HCT116 (cell line): ENCODE results near the gene CAMKMT. TPM values are rescaled to one million over a fixed set of nuclear protein-coding genes. Genes with fewer than 3 reads are reported as not detected.

ENCODE experiments used
- ATAC-seq: fragments of 200-7000 bp; cut with Tn5 transposase; 2 replicates; pipeline ENCODE4 v1.9.1; 2020; ENCODE audit warnings: mild to moderate bottlenecking, moderate library complexity
- BruUV-seq: library from RNA; stranded (reverse); fragments of 400-500 nt; replicated peaks from 2 replicates; lab custom pipeline; 2021; lab: Mats Ljungman, UMichigan
- CTCF ChIA-PET: fragments of 300-600 bp; sonication (Branson Sonifier 250); formaldehyde crosslinking; loops from one replicate; lab custom pipeline; 2021; ENCODE audit warnings: antibody characterized with exemption; lab: Charles Lee
- POLR2A ChIA-PET: fragments of 300-600, 350-600 bp; sonication (Branson Sonifier 250); formaldehyde crosslinking; loops from one replicate; lab custom pipeline; 2021; ENCODE audit warnings: antibody characterized with exemption; lab: Charles Lee
- RAD21 ChIA-PET, 2 experiments: fragments of 300-600 bp; sonication (Branson Sonifier 250); formaldehyde crosslinking; loops; one replicate each; lab custom pipeline; 2023; ENCODE audit warnings: low total read pairs in 2 of 2; ENCODE audit not compliant: uncharacterized antibody in 2 of 2, unreplicated experiment in 2 of 2, low non-redundant PET in 1 of 2; lab: Charles Lee
- DNase-seq: peaks from one replicate; pipeline ENCODE4 v3.0.0-alpha.2; 2010; ENCODE audit warnings: low read depth, low spot score
- H2AFZ ChIP-seq: fragments of 200-600 bp; shearing (Covaris generic), sonication (generic); 2 replicates; pipeline ENCODE4 v1.6.1; 2017; ENCODE audit warnings: low read depth, mixed run types, mixed read lengths, antibody characterized with exemption, low read length; ENCODE audit not compliant: poor library complexity, severe bottlenecking
- H3K27ac ChIP-seq: 2 replicates; pipeline ENCODE4 v1.5.1; 2012; ENCODE audit warnings: low read depth, low read length
- H3K27me3 ChIP-seq: fragments of 200-600 bp; sonication (generic); 2 replicates; pipeline ENCODE4 v1.6.1; 2016; ENCODE audit warnings: mixed run types, low read length, mixed read lengths; ENCODE audit not compliant: insufficient read depth
- H3K36me3 ChIP-seq, 2 experiments: fragments of 200-500 bp in 1 of 2; fragments of 200-600 bp in 1 of 2; sonication (Bioruptor generic) in 1 of 2; sonication (generic) in 1 of 2; 2 replicates each; pipeline versions ENCODE4 v1.5.1 to v1.6.1; 2014 to 2016; ENCODE audit warnings: low read length in 2 of 2, inconsistent platforms in 1 of 2, mixed read lengths in 1 of 2, mixed run types in 1 of 2; ENCODE audit not compliant: insufficient read depth in 2 of 2, control insufficient read depth in 1 of 2
- H3K4me1 ChIP-seq, 2 experiments: fragments of 200-600 bp in 1 of 2; sonication (generic) in 1 of 2; 2 replicates each; pipeline versions ENCODE4 v1.5.1 to v1.6.1; 2012 to 2017; ENCODE audit warnings: low read length in 2 of 2, inconsistent platforms in 1 of 2, mild to moderate bottlenecking in 1 of 2, mixed read lengths in 1 of 2, mixed run types in 1 of 2, moderate library complexity in 1 of 2; ENCODE audit not compliant: insufficient read depth in 2 of 2, control insufficient read depth in 1 of 2
- H3K4me2 ChIP-seq: fragments of 200-600 bp; sonication (generic); 2 replicates; pipeline ENCODE4 v1.6.1; 2017; ENCODE audit warnings: mixed run types, low read length, mixed read lengths
- H3K4me3 ChIP-seq, 2 experiments: fragments of 200-600 bp in 1 of 2; sonication (generic) in 1 of 2; replicated peaks in 1 of 2; 2 replicates each; pipeline ENCODE4 v1.5.1; 2011 to 2016; ENCODE audit warnings: low read length in 2 of 2, control low read depth in 1 of 2, low read depth in 1 of 2, mild to moderate bottlenecking in 1 of 2, mixed read lengths in 1 of 2, mixed run types in 1 of 2
- H3K79me2 ChIP-seq: fragments of 200-600 bp; sonication (generic); 2 replicates; pipeline ENCODE4 v1.6.1; 2017; ENCODE audit warnings: mild to moderate bottlenecking, mixed run types, low read length, moderate library complexity, mixed read lengths; ENCODE audit not compliant: insufficient read depth
- H3K9ac ChIP-seq: fragments of 200-600 bp; sonication (generic); 2 replicates; pipeline ENCODE4 v1.6.1; 2016; ENCODE audit warnings: low read length, mixed read lengths
- H3K9me2 ChIP-seq: fragments of 200-600 bp; sonication (generic), shearing (Covaris generic); 2 replicates; pipeline ENCODE4 v1.6.1; 2017; ENCODE audit warnings: mixed run types, mild to moderate bottlenecking, moderate library complexity; ENCODE audit not compliant: insufficient read depth
- H3K9me3 ChIP-seq, 2 experiments: fragments of 200-500 bp in 1 of 2; fragments of 200-600 bp in 1 of 2; sonication (Bioruptor generic) in 1 of 2; sonication (generic) in 1 of 2; 2 replicates each; pipeline ENCODE4 v1.6.1; 2014 to 2017; ENCODE audit warnings: low read length in 2 of 2, mixed read lengths in 2 of 2, inconsistent platforms in 1 of 2, low read depth in 1 of 2, mild to moderate bottlenecking in 1 of 2, mixed run types in 1 of 2, moderate library complexity in 1 of 2; ENCODE audit not compliant: control insufficient read depth in 1 of 2, insufficient read depth in 1 of 2
- H4K20me1 ChIP-seq: fragments of 200-600 bp; sonication (generic), shearing (Covaris generic); 2 replicates; pipeline ENCODE4 v1.6.1; 2017; ENCODE audit warnings: mixed run types, mild to moderate bottlenecking, moderate library complexity; ENCODE audit not compliant: insufficient read depth
- CTCF ChIP-seq, 3 experiments: fragments of 200-600 bp in 1 of 3; sonication (generic) in 1 of 3; IDR thresholded peaks in 2 of 3; conservative IDR thresholded peaks in 1 of 3; 2 replicates each; pipeline ENCODE4 v1.5.1; 2012 to 2017; ENCODE audit warnings: low read depth in 2 of 3, low read length in 2 of 3, antibody characterized with exemption in 1 of 3, borderline replicate concordance in 1 of 3, control low read depth in 1 of 3, mild to moderate bottlenecking in 1 of 3, mixed read lengths in 1 of 3, mixed run types in 1 of 3, moderate library complexity in 1 of 3; ENCODE audit not compliant: insufficient read depth in 1 of 3
- EGR1 ChIP-seq: IDR thresholded peaks from 2 replicates; pipeline ENCODE4 v1.6.1; 2012; ENCODE audit warnings: low read depth
- ELF1 ChIP-seq: IDR thresholded peaks from 2 replicates; pipeline ENCODE4 v1.6.1; 2012; ENCODE audit warnings: low read depth, borderline replicate concordance
- JUND ChIP-seq: IDR thresholded peaks from 2 replicates; pipeline ENCODE4 v1.6.1; 2012
- POLR2A ChIP-seq: IDR thresholded peaks from 2 replicates; pipeline ENCODE4 v1.7.0; 2011; ENCODE audit warnings: borderline replicate concordance; ENCODE audit not compliant: insufficient read depth, insufficient read length; ENCODE audit errors: extremely low read depth
- POLR2AphosphoS5 ChIP-seq: IDR thresholded peaks from 2 replicates; pipeline ENCODE4 v1.6.1; 2011; ENCODE audit warnings: mild to moderate bottlenecking, low read depth, low read length, moderate library complexity
- SIN3A ChIP-seq: IDR thresholded peaks from 2 replicates; pipeline ENCODE4 v1.6.1; 2012; ENCODE audit warnings: low read depth
- ZBTB33 ChIP-seq: IDR thresholded peaks from 2 replicates; pipeline ENCODE4 v1.6.1; 2011; ENCODE audit warnings: mild to moderate bottlenecking, low read length, moderate library complexity; ENCODE audit not compliant: insufficient replicate concordance; ENCODE audit errors: extremely low read depth
- ZNF274 ChIP-seq: fragments of 200-500 bp; sonication (Bioruptor generic); IDR thresholded peaks from 2 replicates; pipeline ENCODE4 v1.6.1; 2014; ENCODE audit warnings: mild to moderate bottlenecking, low read depth, low read length, inconsistent platforms
- intact Hi-C: fragments of 100-400 bp; cut with micrococcal nuclease; formaldehyde crosslinking; loops from 2 replicates; pipeline ENCODE4 v1.10.0; 2022
- total RNA-seq: library from RNA; stranded (reverse); gene quantifications from one replicate; pipeline ENCODE4 v1.2.1, GENCODE V29; 2021; ENCODE audit not compliant: unreplicated experiment
- TF ChIP-seq, protein P1 (sequence below): IDR thresholded peaks from 2 replicates; pipeline ENCODE4 v1.6.1; 2012; ENCODE audit warnings: low read depth
- TF ChIP-seq, protein P2 (sequence below): IDR thresholded peaks from 2 replicates; pipeline ENCODE4 v1.6.1; 2012

The CAMKMT gene
- total RNA-seq, 1 experiment from 2014 or later: 10.6 TPM

GRCh38 chr2:44618251-44619023, 256.7 kb downstream of the CAMKMT start:
- Histone ChIP-seq H3K27me3 (no peaks in the 10 kb centered on the region), H3K9me2 (no peaks in the 10 kb centered on the region), H3K36me3 (no peaks in the 10 kb centered on the region), H3K79me2 (no peaks in the 10 kb centered on the region), H2AFZ (no peak overlapping the region), H4K20me1 (no peaks in the 10 kb centered on the region), H3K27ac (no peak overlapping the region), H3K4me2 (no peak overlapping the region), H3K4me1 (no peaks in the 10 kb centered on the region), H3K9ac (no peak overlapping the region), H3K9me3 (no peaks in the 10 kb centered on the region), H3K4me3 (no peak overlapping the region)
- ATAC-seq (no peak), DNase-seq (no peak)
- ChIA-PET CTCF (no interaction called here), POLR2A (interaction anchor here (1.0 kb wide), 1 partner anchor 10 kb away, joined by 3 read pairs; no protein-coding TSS in a partner anchor), RAD21 (no interaction called here)
- intact Hi-C loops: no loop called here
- no TSS peak for BruUV-seq
- TF ChIP-seq, protein P1, sequence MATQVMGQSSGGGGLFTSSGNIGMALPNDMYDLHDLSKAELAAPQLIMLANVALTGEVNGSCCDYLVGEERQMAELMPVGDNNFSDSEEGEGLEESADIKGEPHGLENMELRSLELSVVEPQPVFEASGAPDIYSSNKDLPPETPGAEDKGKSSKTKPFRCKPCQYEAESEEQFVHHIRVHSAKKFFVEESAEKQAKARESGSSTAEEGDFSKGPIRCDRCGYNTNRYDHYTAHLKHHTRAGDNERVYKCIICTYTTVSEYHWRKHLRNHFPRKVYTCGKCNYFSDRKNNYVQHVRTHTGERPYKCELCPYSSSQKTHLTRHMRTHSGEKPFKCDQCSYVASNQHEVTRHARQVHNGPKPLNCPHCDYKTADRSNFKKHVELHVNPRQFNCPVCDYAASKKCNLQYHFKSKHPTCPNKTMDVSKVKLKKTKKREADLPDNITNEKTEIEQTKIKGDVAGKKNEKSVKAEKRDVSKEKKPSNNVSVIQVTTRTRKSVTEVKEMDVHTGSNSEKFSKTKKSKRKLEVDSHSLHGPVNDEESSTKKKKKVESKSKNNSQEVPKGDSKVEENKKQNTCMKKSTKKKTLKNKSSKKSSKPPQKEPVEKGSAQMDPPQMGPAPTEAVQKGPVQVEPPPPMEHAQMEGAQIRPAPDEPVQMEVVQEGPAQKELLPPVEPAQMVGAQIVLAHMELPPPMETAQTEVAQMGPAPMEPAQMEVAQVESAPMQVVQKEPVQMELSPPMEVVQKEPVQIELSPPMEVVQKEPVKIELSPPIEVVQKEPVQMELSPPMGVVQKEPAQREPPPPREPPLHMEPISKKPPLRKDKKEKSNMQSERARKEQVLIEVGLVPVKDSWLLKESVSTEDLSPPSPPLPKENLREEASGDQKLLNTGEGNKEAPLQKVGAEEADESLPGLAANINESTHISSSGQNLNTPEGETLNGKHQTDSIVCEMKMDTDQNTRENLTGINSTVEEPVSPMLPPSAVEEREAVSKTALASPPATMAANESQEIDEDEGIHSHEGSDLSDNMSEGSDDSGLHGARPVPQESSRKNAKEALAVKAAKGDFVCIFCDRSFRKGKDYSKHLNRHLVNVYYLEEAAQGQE: no peak
- TF ChIP-seq ZBTB33 (no peak), ZNF274 (no peak), JUND (no peak), POLR2AphosphoS5 (no peak), ELF1 (no peak), SIN3A (no peak), EGR1 (no peak), CTCF (IDR thresholded peaks at IDR 0.05 in 2 of 3, conservative IDR thresholded peaks at IDR 0.05 in 1 of 3; ENCODE audit: borderline replicate concordance in 1 of 3, insufficient read depth in 1 of 3, low read depth in 2 of 3, low read length in 2 of 3) (no peak), POLR2A (no peak)
- TF ChIP-seq, protein P2, sequence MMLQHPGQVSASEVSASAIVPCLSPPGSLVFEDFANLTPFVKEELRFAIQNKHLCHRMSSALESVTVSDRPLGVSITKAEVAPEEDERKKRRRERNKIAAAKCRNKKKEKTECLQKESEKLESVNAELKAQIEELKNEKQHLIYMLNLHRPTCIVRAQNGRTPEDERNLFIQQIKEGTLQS: no peak
